ENCODE data around the gene DHX34. TPM values are rescaled to one million over a fixed set of nuclear protein-coding genes. Genes with fewer than 3 reads are reported as not detected.

DHX34 gene
- polyA plus RNA-seq, 1 of the 3 experiments (the other 2 are of a cell fraction): 16.4 TPM

- no peak overlapping the region for H3K9ac ChIP-seq
- TF ChIP-seq MXI1 (IDR thresholded peaks at IDR 0.05; ENCODE audit: low read depth, low read length) (no peak), GABPA (IDR thresholded peaks at IDR 0.05; ENCODE audit: low read depth) (no peak), RCOR1 (IDR thresholded peaks at IDR 0.05; ENCODE audit: low read length) (no peak), IRF3 (IDR thresholded peaks at IDR 0.05; ENCODE audit: low read depth, low read length) (no peak)
- peaks cover 20 to 35% of the 10 kb centered on the region in 2 experiments; a peak in 3 of 4 replicates for H3K4me1 ChIP-seq (ENCODE audit: control insufficient read depth in 1 of 2, insufficient read depth in 2 of 2, low read depth in 1 of 2, low read length in 1 of 2)
- ChIA-PET POLR2A (interaction anchor here (0.6 kb wide), 1 partner anchor 9 kb away, joined by 3 read pairs; no protein-coding TSS in a partner anchor), CTCF (interaction anchor here (0.7 to 2.1 kb wide), 3 partner anchors 19 to 99 kb away, joined by 3 to 8 read pairs (median 3); no protein-coding TSS in a partner anchor)
- H4K20me1 ChIP-seq (ENCODE audit: insufficient read depth): peaks cover 25% of the 10 kb centered on the region
- no peaks in the 10 kb centered on the region for H3K9me2 ChIP-seq
- no peaks in the 10 kb centered on the region for H3K27me3 ChIP-seq (ENCODE audit: insufficient read depth)
- 94% methylated on average over 10 of the region's 12 CpGs for WGBS (ENCODE audit: low lambda C conversion rate)
- H3K27ac ChIP-seq (ENCODE audit: low read depth in 2 of 2, low read length in 1 of 2): no peak overlapping the region
- DNase-seq: no peak
- peaks cover 8% of the 10 kb centered on the region for H3F3A ChIP-seq (replicated peaks; ENCODE audit: insufficient read depth)
- H3K36me3 ChIP-seq (replicated peaks in 1 of 2; ENCODE audit: control insufficient read depth in 1 of 2, insufficient read depth in 2 of 2, low read length in 1 of 2): peaks cover 5 to 6% of the 10 kb centered on the region in 2 experiments
- peaks cover 21% of the 10 kb centered on the region for H3K79me2 ChIP-seq (ENCODE audit: insufficient read depth)
- H3K9me3 ChIP-seq: no peaks in the 10 kb centered on the region
- H3K4me3 ChIP-seq (ENCODE audit: low read depth in 2 of 2, low read length in 1 of 2): no peak overlapping the region
- H2AFZ ChIP-seq (ENCODE audit: low read depth): no peak overlapping the region
- no peak overlapping the region for H3K4me2 ChIP-seq
Observed at GRCh38 chr19:47416643-47416985, 67.5 kb downstream of the DHX34 start.

- H3K36me3 ChIP-seq (replicated peaks in 1 of 2; ENCODE audit: control insufficient read depth in 1 of 2, insufficient read depth in 2 of 2, low read length in 1 of 2): peaks cover 5 to 6% of the 10 kb centered on the region in 2 experiments
Observed at GRCh38 chr19:47417107-47417745, 68.1 kb downstream of the DHX34 start.

More at GRCh38 chr19:47417107-47417745, 68.1 kb downstream of the DHX34 start:
- TF ChIP-seq MXI1 (IDR thresholded peaks at IDR 0.05; ENCODE audit: low read depth, low read length) (no peak), REST (IDR thresholded peaks at IDR 0.05; ENCODE audit: low read depth, low read length) (0 out of 2 replicates have a peak, but pooled peaks have one; percentile 17)
- H3K9ac ChIP-seq: no peak overlapping the region
- no peaks in the 10 kb centered on the region for H3K9me2 ChIP-seq
- peaks cover 24 to 37% of the 10 kb centered on the region in 2 experiments; a peak in 3 of 4 replicates for H3K4me1 ChIP-seq (ENCODE audit: control insufficient read depth in 1 of 2, insufficient read depth in 2 of 2, low read depth in 1 of 2, low read length in 1 of 2)
- no peaks in the 10 kb centered on the region for H3K9me3 ChIP-seq
- peaks cover 21% of the 10 kb centered on the region for H3K79me2 ChIP-seq (ENCODE audit: insufficient read depth)
- peaks cover 25% of the 10 kb centered on the region for H4K20me1 ChIP-seq (ENCODE audit: insufficient read depth)
- H3F3A ChIP-seq (replicated peaks; ENCODE audit: insufficient read depth): peaks cover 8% of the 10 kb centered on the region
- no peak overlapping the region for H2AFZ ChIP-seq (ENCODE audit: low read depth)
- H3K27ac ChIP-seq (ENCODE audit: low read depth in 2 of 2, low read length in 1 of 2): no peak overlapping the region
- peak overlapping the region; percentile 65 to 73; a peak in 3 of 4 replicates for H3K4me3 ChIP-seq (ENCODE audit: low read depth in 2 of 2, low read length in 1 of 2)
- ChIA-PET POLR2A (interaction anchor here (0.6 kb wide), 1 partner anchor 10 kb away, joined by 3 read pairs; no protein-coding TSS in a partner anchor), CTCF (interaction anchor here (0.7 to 2.1 kb wide), 4 partner anchors 19 to 99 kb away, joined by 3 to 8 read pairs (median 4); no protein-coding TSS in a partner anchor)
- H3K4me2 ChIP-seq: peak overlapping the region; percentile 99
- no peaks in the 10 kb centered on the region for H3K27me3 ChIP-seq (ENCODE audit: insufficient read depth)
- peak; percentile 40 for DNase-seq
- 79% methylated on average over 12 of the region's 18 CpGs for WGBS (ENCODE audit: low lambda C conversion rate)
